ENCODE results near the gene C12orf75. TPM values are rescaled to one million over a fixed set of nuclear protein-coding genes. Genes with fewer than 3 reads are reported as not detected.

C12orf75 gene
- total RNA-seq, 6 experiments from 2014 or later = 1.3 to 5.5 (median 2.7) TPM

DNA sequence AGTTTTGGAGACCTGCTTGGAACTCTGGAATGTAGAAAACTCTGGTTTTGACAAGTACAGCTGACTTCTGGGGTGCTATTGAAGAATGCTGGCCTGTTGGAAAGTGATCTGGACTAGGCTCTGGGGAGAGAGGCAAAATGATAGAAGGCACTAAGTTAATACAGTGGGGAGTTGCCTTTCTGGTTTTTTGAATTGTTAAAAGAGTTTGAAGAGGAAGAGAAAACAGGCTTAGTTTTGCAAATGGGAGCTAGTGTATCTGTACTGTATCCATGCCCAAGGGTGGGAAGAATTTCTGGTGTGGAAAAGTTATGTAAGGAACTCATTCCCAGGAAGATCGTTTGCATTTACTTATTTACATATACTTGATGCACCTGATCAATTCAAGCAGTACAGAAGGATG, 43.8 kb downstream of the C12orf75 start:
- 57% methylated on average over 1 of the region's 1 CpG for WGBS (ENCODE audit: insufficient coverage, low coverage, low lambda C conversion rate, missing lambda C conversion rate)
- ATAC-seq (no peak), DNase-seq (no peak)
- Histone ChIP-seq H3K9me3 (no peaks in the 10 kb centered on the region), H3K4me3 (no peak overlapping the region), H3K27ac (no peak overlapping the region), H3K27me3 (no peaks in the 10 kb centered on the region), H3K4me1 (no peaks in the 10 kb centered on the region), H3K36me3 (no peaks in the 10 kb centered on the region)
- no peak for TF ChIP-seq POLR2A (IDR thresholded peaks at IDR 0.05)
- no peak for TF ChIP-seq CTCF (IDR thresholded peaks at IDR 0.05)
- intact Hi-C loops (cut with DNase I) = loop anchor here in 1 of 2 donors (10.0 kb wide), 1 partner anchor 90 kb away; no protein-coding TSS in a partner anchor

DNA sequence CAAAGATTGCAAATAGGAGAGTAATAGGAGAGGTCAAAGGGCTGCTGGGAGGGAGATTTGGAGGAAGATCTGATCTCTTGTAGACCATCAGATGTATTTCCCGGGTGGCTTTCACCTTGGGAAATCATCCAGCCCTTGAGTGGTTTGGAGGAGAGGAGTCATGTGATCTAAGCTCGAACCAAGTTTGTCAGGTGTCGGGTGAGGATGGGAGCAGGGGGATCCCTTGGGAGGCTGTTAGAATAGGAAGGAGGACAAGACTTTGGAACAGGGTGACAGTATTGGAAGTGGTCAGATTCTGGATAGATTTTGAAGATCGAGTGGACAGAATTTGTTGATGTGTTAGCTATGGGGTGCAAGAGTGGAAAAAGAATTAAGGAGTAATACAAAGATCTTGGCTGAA, 46.6 kb downstream of the C12orf75 start:
- no peak for ATAC-seq
- H3K27me3 ChIP-seq = no peaks in the 10 kb centered on the region
- TF ChIP-seq POLR2A (IDR thresholded peaks at IDR 0.05) (no peak), CTCF (IDR thresholded peaks at IDR 0.05) (no peak)
- DNase-seq = no peak
- no peaks in the 10 kb centered on the region for H3K36me3 ChIP-seq
- no peak overlapping the region for H3K27ac ChIP-seq
- intact Hi-C loops (cut with DNase I) = loop anchor here in 1 of 2 donors (10.0 kb wide), 1 partner anchor 92 kb away; no protein-coding TSS in a partner anchor
- no peaks in the 10 kb centered on the region for H3K9me3 ChIP-seq
- H3K4me1 ChIP-seq = no peaks in the 10 kb centered on the region
- no peak overlapping the region for H3K4me3 ChIP-seq
- whole genome bisulfite sequencing (ENCODE audit: insufficient coverage, low coverage, low lambda C conversion rate, missing lambda C conversion rate) = 67% methylated on average over 4 of the region's 4 CpGs

GRCh38 chr12:105378911-105379310, 48.4 kb downstream of the C12orf75 start:
- Histone ChIP-seq H3K36me3 (no peaks in the 10 kb centered on the region), H3K4me1 (no peaks in the 10 kb centered on the region), H3K9me3 (no peaks in the 10 kb centered on the region), H3K4me3 (no peak overlapping the region), H3K27me3 (no peaks in the 10 kb centered on the region), H3K27ac (no peak overlapping the region)
- intact Hi-C loops (cut with DNase I) = loop anchor here in 1 of 2 donors (10.0 kb wide), 1 partner anchor 94 kb away; no protein-coding TSS in a partner anchor
- peak in 1 of 3 donors; percentile 35 for DNase-seq
- peak in 3 of 4 donors; percentile 35 to 40 (median 38) for TF ChIP-seq CTCF (IDR thresholded peaks at IDR 0.05)
- no peak for TF ChIP-seq POLR2A (IDR thresholded peaks at IDR 0.05)
- 73% methylated on average over 3 of the region's 7 CpGs for WGBS (ENCODE audit: insufficient coverage, low coverage, low lambda C conversion rate, missing lambda C conversion rate)
- ATAC-seq = peak; percentile 20 to 73 (median 51)

- DNase-seq (no peak), ATAC-seq (peak; percentile 88 to 94 (median 91))
- intact Hi-C loops (cut with DNase I) = loop anchor here in 1 of 2 donors (10.0 kb wide), 1 partner anchor 108 kb away; no protein-coding TSS in a partner anchor
- no peak overlapping the region for H3K27ac ChIP-seq
- H3K4me1 ChIP-seq = no peaks in the 10 kb centered on the region
- H3K36me3 ChIP-seq = no peaks in the 10 kb centered on the region
- H3K9me3 ChIP-seq = no peaks in the 10 kb centered on the region
- H3K4me3 ChIP-seq = peak overlapping the region in 2 of 3 donors; percentile 17 to 27
- H3K27me3 ChIP-seq = no peaks in the 10 kb centered on the region
- TF ChIP-seq POLR2A (IDR thresholded peaks at IDR 0.05) = no peak
- TF ChIP-seq CTCF (IDR thresholded peaks at IDR 0.05) = peak; percentile 76 to 90 (median 80)
- 17% methylated on average over 16 of the region's 18 CpGs for WGBS (ENCODE audit: insufficient coverage, low coverage, low lambda C conversion rate, missing lambda C conversion rate)
Measured at GRCh38 chr12:105382771-105383622, 52.5 kb downstream of the C12orf75 start.
